HepG2 (cell line): ENCODE measurements around the gene NT5C3B. TPM values are rescaled to one million over a fixed set of nuclear protein-coding genes. Genes with fewer than 3 reads are reported as not detected.

Experiments
- ARHGAP35 ChIP-seq: sonication (generic); formaldehyde crosslinking; IDR thresholded peaks from 2 replicates; pipeline ENCODE4 v1.9.0; 2022; ENCODE audit warnings: mild to moderate bottlenecking, inconsistent platforms, moderate library complexity, missing genetic modification reagents, borderline replicate concordance
- CREM ChIP-seq, 2 experiments: sonication (generic) in 1 of 2; formaldehyde crosslinking in 1 of 2; IDR thresholded peaks; 2 replicates each; pipeline versions ENCODE4 v1.4.0 to v1.6.1; 2016 to 2020; ENCODE audit warnings: antibody characterized with exemption in 1 of 2, mild to moderate bottlenecking in 1 of 2, missing genetic modification reagents in 1 of 2
- DR1 ChIP-seq: sonication (generic); formaldehyde crosslinking; IDR thresholded peaks from 2 replicates; pipeline ENCODE4 v1.8.0; 2021; ENCODE audit warnings: mild to moderate bottlenecking, missing genetic modification reagents, inconsistent platforms
- GABPA ChIP-seq, 2 experiments: IDR thresholded peaks; 2 replicates each; pipeline ENCODE4 v1.6.1; 2011 to 2016; ENCODE audit warnings: low read depth in 2 of 2, low read length in 1 of 2, missing biosample characterization in 1 of 2, missing genetic modification characterization in 1 of 2
- HNF4A ChIP-seq: sonication (generic); formaldehyde crosslinking; IDR thresholded peaks from 2 replicates; pipeline ENCODE4 v1.4.0; 2020; ENCODE audit warnings: missing genetic modification reagents
- HNRNPUL1 ChIP-seq: fragments of 200-400 bp; formaldehyde crosslinking; IDR thresholded peaks from 2 replicates; pipeline ENCODE4 v1.6.1; 2017; ENCODE audit warnings: low read depth, mild to moderate bottlenecking, low read length, moderate library complexity
- ISL2 ChIP-seq: sonication (generic); formaldehyde crosslinking; IDR thresholded peaks from 2 replicates; pipeline ENCODE4 v1.5.0; 2020; ENCODE audit warnings: missing genetic modification reagents
- KLF12 ChIP-seq: sonication (generic); formaldehyde crosslinking; IDR thresholded peaks from 2 replicates; pipeline ENCODE4 v1.4.0; 2020; ENCODE audit warnings: missing genetic modification reagents, borderline replicate concordance
- PHF21A ChIP-seq: sonication (generic); formaldehyde crosslinking; IDR thresholded peaks from 2 replicates; pipeline ENCODE4 v1.5.0; 2020; ENCODE audit warnings: mild to moderate bottlenecking, missing genetic modification reagents
- POLR2G ChIP-seq: fragments of 200-400 bp; formaldehyde crosslinking; IDR thresholded peaks from 2 replicates; pipeline ENCODE4 v1.6.1; 2018; ENCODE audit warnings: mild to moderate bottlenecking, low read depth, low read length, moderate library complexity
- SMAD3 ChIP-seq: sonication (generic); formaldehyde crosslinking; IDR thresholded peaks from 2 replicates; pipeline ENCODE4 v1.4.0; 2020; ENCODE audit warnings: missing genetic modification reagents
- SPEN ChIP-seq: sonication (generic); formaldehyde crosslinking; IDR thresholded peaks from 2 replicates; pipeline ENCODE4 v1.5.1; 2020; ENCODE audit warnings: low read depth, mild to moderate bottlenecking, missing genetic modification reagents
- TBL1XR1 ChIP-seq: fragments of 150-350 bp; IDR thresholded peaks from 2 replicates; pipeline ENCODE4 v1.6.1; 2014; ENCODE audit warnings: borderline replicate concordance, low read length; ENCODE audit not compliant: partially characterized antibody
- TMF1 ChIP-seq: sonication (generic); formaldehyde crosslinking; IDR thresholded peaks from 2 replicates; pipeline ENCODE4 v1.8.1; 2022; ENCODE audit warnings: low read depth, missing genetic modification reagents
- ZNF124 ChIP-seq: sonication (generic); formaldehyde crosslinking; IDR thresholded peaks from 2 replicates; pipeline ENCODE4 v1.4.0; 2020; ENCODE audit warnings: missing genetic modification reagents
- ZNF274 ChIP-seq: sonication (generic); formaldehyde crosslinking; IDR thresholded peaks from 2 replicates; pipeline ENCODE4 v1.5.1; 2020; ENCODE audit warnings: mild to moderate bottlenecking, missing genetic modification reagents
- polyA plus RNA-seq, 8 experiments: library from polyadenylated mRNA; depleted of rRNA in 3 of 8; stranded (reverse) in 7 of 8; unstranded in 1 of 8; fragments of >200 nt; fragmentation: Illumina TruSeq in 4 of 8; extraction: Trizol in 4 of 8; gene quantifications; 2 replicates each; pipeline versions ENCODE4 v1.2.1 to v1.2.3, GENCODE V29; 2011 to 2016; ENCODE audit warnings: low read depth in 4 of 8, missing spikeins in 1 of 8, mixed read lengths in 1 of 8; ENCODE audit not compliant: insufficient read depth in 1 of 8
- total RNA-seq, 5 experiments: library from RNA; depleted of rRNA; stranded (reverse); fragments of >200 nt; fragmentation: Illumina TruSeq; extraction: Trizol; gene quantifications; 2 replicates each; pipeline ENCODE4 v1.2.3, GENCODE V29; 2016; ENCODE audit warnings: low read depth in 1 of 5
- TF ChIP-seq, protein P1 (sequence below): sonication (generic); formaldehyde crosslinking; IDR thresholded peaks from 2 replicates; pipeline ENCODE4 v1.8.0; 2022; ENCODE audit warnings: missing genetic modification reagents, mild to moderate bottlenecking, borderline replicate concordance
- TF ChIP-seq, protein P2 (sequence below), 2 experiments: sonication (generic) in 1 of 2; formaldehyde crosslinking in 1 of 2; IDR thresholded peaks; 2 replicates each; pipeline versions ENCODE4 v1.6.1 to v1.9.0; 2014 to 2022; ENCODE audit warnings: antibody characterized with exemption in 1 of 2, borderline replicate concordance in 1 of 2, inconsistent platforms in 1 of 2, low read depth in 1 of 2, missing genetic modification reagents in 1 of 2
- TF ChIP-seq, protein P3 (sequence below): sonication (generic); formaldehyde crosslinking; IDR thresholded peaks from 2 replicates; pipeline ENCODE4 v1.4.0; 2020; ENCODE audit warnings: missing genetic modification reagents

NT5C3B gene
- total and polyA plus RNA-seq, 2 of the 13 experiments (the other 11 are each of a cell fraction or from before 2014, with no cell fraction given) = 104 to 126 TPM

DNA sequence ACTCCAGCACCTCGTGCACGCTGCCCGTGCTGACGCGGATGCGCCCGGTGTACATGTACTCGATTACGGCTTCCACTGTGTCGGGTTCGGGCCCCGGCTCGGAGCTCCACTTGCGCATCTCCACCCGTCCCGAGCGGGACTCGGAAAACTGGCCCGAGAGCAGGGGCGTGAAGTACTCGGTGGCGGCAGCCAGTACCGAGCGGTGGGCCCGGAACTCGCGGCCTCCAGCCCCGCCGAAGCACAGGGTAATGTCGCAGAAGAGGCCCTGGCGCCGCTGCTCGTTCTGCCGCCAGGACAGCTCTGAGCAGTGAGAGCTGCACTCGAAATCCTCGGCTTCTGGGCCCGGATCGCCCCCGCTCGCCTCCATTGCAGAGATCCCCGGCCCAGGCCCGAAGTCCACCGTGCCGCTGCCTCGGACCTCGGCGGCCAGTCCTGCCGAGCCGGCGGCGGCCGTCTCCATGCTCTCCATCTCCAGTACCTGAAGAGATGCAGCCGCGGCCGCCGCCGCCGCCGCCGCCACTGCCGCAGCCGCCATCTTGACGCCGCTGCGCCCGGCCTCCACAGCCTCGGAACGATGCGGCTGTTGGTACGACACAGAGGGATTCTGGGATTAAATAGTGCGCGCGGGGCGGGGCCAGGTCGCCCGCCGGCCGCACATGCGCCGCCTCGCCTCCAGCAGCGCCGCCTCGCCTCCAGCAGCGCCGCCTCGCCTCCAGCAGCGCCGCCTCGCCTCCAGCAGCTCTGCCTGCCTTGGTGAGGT, 29.0 kb upstream of the NT5C3B start, which contains the start of gene KLHL11 (continued):
- TF ChIP-seq, protein P1, sequence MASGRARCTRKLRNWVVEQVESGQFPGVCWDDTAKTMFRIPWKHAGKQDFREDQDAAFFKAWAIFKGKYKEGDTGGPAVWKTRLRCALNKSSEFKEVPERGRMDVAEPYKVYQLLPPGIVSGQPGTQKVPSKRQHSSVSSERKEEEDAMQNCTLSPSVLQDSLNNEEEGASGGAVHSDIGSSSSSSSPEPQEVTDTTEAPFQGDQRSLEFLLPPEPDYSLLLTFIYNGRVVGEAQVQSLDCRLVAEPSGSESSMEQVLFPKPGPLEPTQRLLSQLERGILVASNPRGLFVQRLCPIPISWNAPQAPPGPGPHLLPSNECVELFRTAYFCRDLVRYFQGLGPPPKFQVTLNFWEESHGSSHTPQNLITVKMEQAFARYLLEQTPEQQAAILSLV (CRISPR knock-in tag) = peak; percentile 43
- TF ChIP-seq TBL1XR1 (no peak), POLR2G (peak; percentile 99), GABPA (IDR thresholded peaks at IDR 0.05; ENCODE audit: low read depth, low read length) (no peak), GABPA (CRISPR knock-in tag; IDR thresholded peaks at IDR 0.05; ENCODE audit: low read depth) (no peak), ISL2 (CRISPR knock-in tag) (peak; percentile 53; the same call in 1 of the 2 replicates), ZNF124 (CRISPR knock-in tag) (peak; percentile 83; the same call in 1 of the 2 replicates), ZNF274 (CRISPR knock-in tag) (peak; percentile 81; the same call in 1 of the 2 replicates), KLF12 (no peak; the same call in 1 of the 2 replicates), TMF1 (CRISPR knock-in tag) (peak; percentile 57), DR1 (CRISPR knock-in tag) (peak; percentile 89), SPEN (CRISPR knock-in tag) (peak; percentile 61), SMAD3 (CRISPR knock-in tag) (no peak; the same call in none of the 2 replicates), HNRNPUL1 (0 out of 2 replicates have a peak, but pooled peaks have one; percentile 29), HNF4A (CRISPR knock-in tag) (no peak), PHF21A (CRISPR knock-in tag) (peak; percentile 46; the same call in 1 of the 2 replicates), ARHGAP35 (CRISPR knock-in tag) (no peak; the same call in 1 of the 2 replicates), CREM (IDR thresholded peaks at IDR 0.05) (no peak), CREM (CRISPR knock-in tag; IDR thresholded peaks at IDR 0.05) (no peak)
- TF ChIP-seq, protein P2, sequence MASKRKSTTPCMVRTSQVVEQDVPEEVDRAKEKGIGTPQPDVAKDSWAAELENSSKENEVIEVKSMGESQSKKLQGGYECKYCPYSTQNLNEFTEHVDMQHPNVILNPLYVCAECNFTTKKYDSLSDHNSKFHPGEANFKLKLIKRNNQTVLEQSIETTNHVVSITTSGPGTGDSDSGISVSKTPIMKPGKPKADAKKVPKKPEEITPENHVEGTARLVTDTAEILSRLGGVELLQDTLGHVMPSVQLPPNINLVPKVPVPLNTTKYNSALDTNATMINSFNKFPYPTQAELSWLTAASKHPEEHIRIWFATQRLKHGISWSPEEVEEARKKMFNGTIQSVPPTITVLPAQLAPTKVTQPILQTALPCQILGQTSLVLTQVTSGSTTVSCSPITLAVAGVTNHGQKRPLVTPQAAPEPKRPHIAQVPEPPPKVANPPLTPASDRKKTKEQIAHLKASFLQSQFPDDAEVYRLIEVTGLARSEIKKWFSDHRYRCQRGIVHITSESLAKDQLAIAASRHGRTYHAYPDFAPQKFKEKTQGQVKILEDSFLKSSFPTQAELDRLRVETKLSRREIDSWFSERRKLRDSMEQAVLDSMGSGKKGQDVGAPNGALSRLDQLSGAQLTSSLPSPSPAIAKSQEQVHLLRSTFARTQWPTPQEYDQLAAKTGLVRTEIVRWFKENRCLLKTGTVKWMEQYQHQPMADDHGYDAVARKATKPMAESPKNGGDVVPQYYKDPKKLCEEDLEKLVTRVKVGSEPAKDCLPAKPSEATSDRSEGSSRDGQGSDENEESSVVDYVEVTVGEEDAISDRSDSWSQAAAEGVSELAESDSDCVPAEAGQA (IDR thresholded peaks at IDR 0.05; ENCODE audit: low read depth) = peak; percentile 87
- TF ChIP-seq, protein P2 (CRISPR knock-in tag; IDR thresholded peaks at IDR 0.05; ENCODE audit: borderline replicate concordance) = no peak; the same call in 1 of the 2 replicates
- TF ChIP-seq, protein P3, sequence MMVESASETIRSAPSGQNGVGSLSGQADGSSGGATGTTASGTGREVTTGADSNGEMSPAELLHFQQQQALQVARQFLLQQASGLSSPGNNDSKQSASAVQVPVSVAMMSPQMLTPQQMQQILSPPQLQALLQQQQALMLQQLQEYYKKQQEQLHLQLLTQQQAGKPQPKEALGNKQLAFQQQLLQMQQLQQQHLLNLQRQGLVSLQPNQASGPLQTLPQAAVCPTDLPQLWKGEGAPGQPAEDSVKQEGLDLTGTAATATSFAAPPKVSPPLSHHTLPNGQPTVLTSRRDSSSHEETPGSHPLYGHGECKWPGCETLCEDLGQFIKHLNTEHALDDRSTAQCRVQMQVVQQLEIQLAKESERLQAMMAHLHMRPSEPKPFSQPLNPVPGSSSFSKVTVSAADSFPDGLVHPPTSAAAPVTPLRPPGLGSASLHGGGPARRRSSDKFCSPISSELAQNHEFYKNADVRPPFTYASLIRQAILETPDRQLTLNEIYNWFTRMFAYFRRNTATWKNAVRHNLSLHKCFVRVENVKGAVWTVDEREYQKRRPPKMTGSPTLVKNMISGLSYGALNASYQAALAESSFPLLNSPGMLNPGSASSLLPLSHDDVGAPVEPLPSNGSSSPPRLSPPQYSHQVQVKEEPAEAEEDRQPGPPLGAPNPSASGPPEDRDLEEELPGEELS = peak; percentile 52
